Measurements from ENCODE around the gene NCK2.

The NCK2 gene

DNA sequence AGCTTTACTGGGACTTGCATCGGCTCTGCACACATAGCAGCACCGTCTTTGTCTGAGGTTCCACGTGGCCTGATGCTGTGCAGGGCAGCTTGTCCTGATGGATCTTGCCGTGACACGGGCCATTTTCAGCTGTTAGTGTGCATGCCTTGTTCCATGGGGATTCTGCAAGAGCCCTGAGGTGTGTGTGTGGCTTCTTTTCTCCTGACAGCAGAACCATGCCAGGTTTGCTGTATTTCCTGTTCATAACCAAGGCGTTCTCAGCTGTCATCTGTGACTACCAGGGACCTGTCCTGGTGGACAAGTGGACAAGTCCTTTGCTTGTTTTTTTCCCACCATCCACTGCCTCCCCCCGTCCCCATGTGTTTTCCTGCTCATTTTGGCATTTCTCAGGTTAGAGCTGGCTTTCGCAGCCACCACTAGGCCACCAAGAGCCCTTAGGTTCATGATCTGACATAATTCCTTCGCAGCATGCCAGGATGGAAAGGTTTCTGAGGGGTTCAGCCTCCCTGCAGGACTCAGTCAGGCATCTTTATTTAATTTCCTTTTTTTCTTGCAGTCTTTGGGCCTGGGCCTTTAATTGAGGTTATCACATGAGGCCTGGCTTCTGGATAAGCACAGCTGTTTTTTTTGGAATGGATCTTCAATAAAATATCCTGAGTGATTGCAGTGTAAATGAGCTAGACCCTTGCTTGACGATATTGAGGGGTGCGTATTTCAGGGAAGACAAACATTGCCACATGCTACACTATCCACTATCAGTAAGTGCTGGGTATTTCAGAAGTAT lies 139.4 kb downstream of the NCK2 start:
- in situ Hi-C loops (cut with MboI; ENCODE audit: low sequenced_read_pairs): loop anchor here (25.0 kb wide), 1 partner anchor 297 kb away; no protein-coding TSS in a partner anchor

DNA sequence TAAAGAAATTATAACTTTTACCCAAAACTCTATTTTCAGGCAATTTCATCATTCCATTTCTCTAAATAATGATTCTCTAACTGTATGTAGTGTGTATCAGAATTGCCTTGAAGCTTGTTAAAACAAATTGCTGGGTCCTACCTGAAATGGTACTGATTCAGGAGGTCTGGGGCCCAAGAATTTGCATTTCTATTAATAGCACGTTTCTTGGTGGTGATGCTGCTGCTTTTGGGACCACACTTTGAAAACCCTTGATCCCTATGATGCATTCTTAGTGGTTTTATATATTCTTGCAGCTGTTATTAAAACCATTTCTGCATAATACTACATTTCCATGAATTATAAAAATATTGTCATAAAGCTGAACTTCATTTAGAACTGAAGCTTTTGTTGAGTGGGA lies 140.7 kb downstream of the NCK2 start:
- in situ Hi-C loops (cut with MboI; ENCODE audit: low sequenced_read_pairs): loop anchor here (25.0 kb wide), 1 partner anchor 298 kb away; no protein-coding TSS in a partner anchor

DNA sequence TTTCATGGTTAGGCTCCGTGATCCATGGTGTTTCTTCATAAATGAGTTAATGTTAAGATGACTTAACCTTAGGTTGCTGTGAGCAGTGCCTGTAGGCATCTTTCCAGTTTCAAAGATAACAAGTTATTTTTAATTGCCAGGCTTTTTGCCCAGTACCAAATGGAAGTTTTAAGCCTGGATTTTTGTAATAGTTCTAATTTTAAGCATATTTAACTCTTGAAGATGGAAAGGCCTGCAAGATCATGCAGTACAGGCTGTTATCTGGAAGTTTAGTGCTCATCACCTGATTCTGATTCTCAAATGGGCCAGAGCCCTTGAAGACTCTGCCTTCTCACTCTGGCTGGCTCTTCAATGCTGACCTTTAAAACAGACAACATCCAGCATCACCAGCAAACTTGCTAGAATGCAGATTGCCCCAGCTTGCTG lies 141.3 kb downstream of the NCK2 start:
- in situ Hi-C loops (cut with MboI; ENCODE audit: low sequenced_read_pairs): loop anchor here (25.0 kb wide), 1 partner anchor 299 kb away; no protein-coding TSS in a partner anchor

DNA sequence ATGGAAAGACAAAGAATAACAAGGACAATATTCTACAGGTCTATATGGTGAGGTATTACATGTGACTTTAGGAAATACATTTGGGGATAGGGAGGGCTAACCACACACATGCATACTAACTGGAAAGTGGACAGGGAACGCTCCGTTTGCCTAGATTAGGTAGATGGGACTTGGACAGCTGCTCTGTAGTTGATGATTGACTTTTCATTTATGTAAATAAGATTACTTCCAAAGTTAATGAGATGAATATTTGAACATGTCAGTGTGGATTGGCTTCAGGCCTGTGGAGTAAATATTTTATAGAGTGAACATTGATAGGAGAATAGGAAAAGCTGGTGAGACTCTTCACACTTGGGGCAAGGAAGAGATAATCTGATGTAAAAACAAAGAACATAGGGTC lies 142.0 kb downstream of the NCK2 start:
- in situ Hi-C loops (cut with MboI; ENCODE audit: low sequenced_read_pairs): loop anchor here (25.0 kb wide), 1 partner anchor 299 kb away; no protein-coding TSS in a partner anchor

DNA sequence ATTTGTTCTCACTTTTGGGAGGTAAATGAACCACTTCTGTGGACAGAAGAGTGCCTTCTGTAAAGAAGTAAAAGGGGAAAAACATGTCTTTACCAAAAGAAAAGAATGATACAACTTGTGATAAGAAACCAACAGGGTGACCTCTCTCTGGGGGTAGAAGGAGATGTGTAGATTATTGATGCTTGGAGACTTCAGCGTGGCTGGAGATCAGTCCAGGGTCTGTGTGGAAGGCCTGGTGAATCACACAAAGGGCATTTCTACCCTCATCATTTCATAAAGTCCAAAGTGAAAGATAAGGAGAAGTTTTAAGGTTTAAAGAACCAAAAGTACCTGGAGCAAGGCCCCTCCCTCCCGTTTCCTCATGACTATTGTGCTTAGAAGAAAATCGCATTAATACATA lies 142.5 kb downstream of the NCK2 start:
- in situ Hi-C loops (cut with MboI; ENCODE audit: low sequenced_read_pairs): loop anchor here (25.0 kb wide), 1 partner anchor 300 kb away; no protein-coding TSS in a partner anchor

DNA sequence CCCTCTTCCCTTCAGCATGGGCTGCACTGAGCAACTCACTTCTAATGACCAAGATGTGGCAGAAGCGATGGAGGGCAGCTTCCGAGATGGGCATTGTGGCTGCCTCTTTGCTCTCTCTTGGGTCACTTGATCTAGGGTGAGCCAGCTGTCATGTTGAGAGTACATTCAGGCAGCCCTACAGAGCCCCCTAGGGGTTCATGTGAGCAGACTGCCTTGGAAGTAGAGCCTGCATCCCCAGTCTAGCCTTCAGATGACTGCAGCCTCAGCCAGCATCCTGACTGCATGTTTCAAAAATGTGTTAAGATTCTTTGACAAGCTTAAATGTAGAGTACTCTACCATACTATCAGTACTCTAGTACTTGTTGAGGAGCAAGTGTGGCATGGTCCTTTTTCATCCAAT lies 143.9 kb downstream of the NCK2 start:
- in situ Hi-C loops (cut with MboI; ENCODE audit: low sequenced_read_pairs): loop anchor here (25.0 kb wide), 1 partner anchor 301 kb away; no protein-coding TSS in a partner anchor

DNA sequence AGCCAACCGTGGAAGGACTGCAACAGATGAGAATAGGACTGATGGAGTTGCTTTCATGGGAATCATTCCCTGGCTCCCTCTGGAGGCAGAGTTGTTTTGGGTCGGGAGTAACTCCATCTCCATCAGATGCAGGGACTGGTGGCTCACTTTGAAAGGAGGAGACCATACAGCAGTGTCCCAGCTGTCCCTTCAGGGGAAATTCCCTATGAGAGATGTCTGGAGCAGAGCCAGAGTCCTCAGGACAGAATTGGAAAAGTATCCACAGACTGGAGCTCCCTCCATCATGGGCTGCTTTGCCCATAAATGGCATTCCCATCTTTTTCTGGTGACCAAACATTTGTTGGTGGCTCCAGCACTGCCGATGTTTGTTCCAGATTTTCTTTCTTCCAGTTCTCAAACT lies 144.3 kb downstream of the NCK2 start:
- in situ Hi-C loops (cut with MboI; ENCODE audit: low sequenced_read_pairs): loop anchor here (25.0 kb wide), 1 partner anchor 302 kb away; no protein-coding TSS in a partner anchor

DNA sequence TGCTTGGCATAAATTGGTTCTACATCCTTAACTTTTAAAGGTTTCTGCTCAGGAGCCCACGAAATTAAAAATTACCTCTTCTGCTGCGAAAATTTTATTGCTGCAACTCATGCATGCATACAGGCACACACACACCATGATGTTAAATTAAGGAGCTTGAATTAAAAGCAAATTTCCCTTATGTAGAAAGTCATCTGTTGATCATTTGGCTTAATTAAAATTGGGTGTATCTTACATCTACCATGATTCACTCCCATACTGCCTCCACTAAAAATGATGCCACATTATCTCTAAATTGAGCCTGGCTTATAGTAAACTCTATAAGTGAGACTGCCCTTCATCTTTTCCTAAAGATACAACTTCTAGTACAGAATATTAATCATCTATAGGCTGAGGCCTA lies 145.4 kb downstream of the NCK2 start:
- in situ Hi-C loops (cut with MboI; ENCODE audit: low sequenced_read_pairs): loop anchor here (25.0 kb wide), 1 partner anchor 303 kb away; no protein-coding TSS in a partner anchor

DNA sequence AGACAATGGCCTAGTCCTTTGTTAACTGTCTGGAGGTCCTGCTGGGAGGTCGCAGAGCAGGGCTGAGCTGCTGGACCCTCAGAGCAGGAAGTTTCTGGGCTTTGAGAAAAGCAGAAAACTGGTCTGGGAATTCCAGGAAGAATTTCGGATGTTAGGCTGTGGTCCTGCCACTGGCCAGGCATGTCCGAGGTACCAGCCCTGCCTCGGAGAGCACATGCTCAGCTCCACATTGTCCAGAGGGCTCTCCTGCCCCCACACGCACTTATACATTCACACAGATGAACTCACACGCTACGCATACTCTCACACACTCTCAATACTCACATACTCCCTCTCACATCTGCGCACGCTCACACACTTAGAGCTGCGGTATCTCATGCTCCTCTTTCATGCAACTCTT lies 146.1 kb downstream of the NCK2 start:
- in situ Hi-C loops (cut with MboI; ENCODE audit: low sequenced_read_pairs): loop anchor here (25.0 kb wide), 1 partner anchor 304 kb away; no protein-coding TSS in a partner anchor

DNA sequence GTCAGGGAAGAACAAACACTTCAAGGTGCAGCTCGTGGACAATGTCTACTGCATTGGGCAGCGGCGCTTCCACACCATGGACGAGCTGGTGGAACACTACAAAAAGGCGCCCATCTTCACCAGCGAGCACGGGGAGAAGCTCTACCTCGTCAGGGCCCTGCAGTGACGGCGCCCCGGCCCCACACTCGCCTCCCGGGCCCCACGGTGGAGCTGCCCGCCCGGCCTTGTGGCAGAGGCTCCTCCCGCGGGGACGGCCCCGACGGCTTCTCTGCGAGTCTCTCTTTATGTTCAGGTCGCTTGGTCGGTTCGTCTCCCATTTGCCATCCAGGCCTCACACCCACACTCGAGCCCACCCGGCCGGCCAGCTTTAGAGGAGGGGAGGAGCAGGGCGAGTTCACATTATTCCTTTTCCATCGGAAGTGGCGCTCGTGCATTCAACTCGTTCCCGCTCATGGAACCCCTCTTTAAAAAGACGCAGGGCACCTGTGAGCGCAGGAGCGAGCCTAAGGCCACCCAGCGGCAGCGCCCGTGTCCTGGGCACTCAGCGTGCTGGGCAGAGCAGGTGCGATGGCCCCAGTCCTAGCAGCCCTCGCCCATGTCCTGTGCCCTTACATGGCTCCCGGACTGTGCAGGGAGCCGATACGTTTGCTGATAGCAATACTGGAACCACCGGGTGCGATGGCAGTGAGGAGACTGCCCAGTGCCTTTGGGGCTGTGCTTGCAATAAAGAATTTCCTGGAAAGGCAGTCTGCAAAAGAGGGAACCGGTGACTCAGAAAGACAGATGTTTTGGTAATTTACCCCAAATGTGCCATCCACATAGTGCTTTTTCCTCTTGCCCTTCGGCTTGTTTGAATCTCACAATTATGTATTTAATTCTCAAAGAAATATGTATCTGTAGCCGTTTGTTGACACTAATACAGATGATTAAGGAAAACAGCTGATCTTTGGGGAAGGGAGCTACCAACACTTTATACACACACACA lies 148.6 kb downstream of the NCK2 start:
- in situ Hi-C loops (cut with MboI; ENCODE audit: low sequenced_read_pairs): loop anchor here (25.0 kb wide), 1 partner anchor 306 kb away; no protein-coding TSS in a partner anchor

DNA sequence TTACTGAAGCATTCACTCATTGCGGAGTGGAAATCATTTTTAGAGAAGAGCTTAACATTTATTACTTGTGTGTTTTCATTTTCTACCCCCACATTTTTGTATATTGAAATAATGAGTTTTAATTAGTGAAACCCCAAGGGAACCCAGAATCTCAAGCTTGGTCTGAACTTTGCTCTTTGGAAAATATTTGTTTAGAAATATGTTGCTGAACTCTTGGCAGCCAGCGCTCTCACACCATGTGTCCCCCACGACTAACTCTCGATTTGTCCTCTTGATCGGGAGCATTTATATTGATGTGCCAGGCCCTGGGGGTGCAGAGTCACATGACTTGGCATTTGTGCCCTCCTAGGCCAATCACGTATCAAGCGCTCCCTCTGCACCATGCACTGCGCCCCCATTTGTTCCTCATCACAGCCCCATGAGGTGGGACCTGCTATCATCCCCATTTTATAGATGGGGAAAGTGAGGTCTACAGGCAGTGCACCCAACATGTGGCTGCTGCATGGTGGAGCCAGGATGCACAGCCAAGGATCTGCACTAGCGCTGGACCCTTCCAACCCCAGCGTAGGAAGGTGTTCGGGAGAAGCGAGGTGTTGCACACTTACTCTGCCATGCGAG lies 149.7 kb downstream of the NCK2 start:
- in situ Hi-C loops (cut with MboI; ENCODE audit: low sequenced_read_pairs): loop anchor here (25.0 kb wide), 1 partner anchor 307 kb away; no protein-coding TSS in a partner anchor

DNA sequence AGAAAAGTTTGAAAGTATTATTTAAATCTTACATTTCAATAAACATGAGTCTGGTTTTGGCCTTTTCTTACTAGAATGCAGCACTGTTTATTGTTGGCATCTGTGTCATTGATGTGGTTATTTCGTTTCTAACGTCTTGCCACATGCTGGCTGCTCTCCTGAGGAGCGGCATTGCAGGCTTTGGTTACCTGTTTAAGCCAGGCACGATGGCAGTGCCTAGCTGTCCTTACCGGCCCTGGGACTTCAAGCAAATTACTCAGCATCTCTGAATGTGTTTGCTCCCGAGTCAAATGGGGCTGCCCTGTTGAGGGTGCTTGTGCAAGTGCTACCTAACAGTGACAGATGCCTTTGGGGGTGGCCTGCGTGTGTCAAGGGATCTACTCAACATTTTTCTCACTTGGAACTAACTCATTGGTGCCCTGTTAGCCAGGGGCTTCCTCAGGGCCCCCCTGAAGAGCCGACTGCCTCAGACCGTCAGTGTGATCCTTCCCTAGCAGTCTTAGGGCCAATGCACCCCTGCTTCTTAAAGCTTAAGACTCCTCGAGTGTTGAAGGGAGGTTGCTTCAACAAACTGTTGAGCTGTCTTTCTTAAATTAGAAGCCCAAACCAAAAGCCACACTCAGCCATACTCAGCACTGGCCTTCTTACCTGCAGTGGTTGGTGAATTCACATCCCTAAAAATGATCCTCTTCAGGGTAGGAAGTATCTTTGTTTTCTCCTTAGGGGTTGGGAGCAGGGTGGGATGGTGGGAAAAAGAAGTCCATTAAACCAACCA lies 151.5 kb downstream of the NCK2 start:
- in situ Hi-C loops (cut with MboI; ENCODE audit: low sequenced_read_pairs): loop anchor here (25.0 kb wide), 1 partner anchor 309 kb away; no protein-coding TSS in a partner anchor

DNA sequence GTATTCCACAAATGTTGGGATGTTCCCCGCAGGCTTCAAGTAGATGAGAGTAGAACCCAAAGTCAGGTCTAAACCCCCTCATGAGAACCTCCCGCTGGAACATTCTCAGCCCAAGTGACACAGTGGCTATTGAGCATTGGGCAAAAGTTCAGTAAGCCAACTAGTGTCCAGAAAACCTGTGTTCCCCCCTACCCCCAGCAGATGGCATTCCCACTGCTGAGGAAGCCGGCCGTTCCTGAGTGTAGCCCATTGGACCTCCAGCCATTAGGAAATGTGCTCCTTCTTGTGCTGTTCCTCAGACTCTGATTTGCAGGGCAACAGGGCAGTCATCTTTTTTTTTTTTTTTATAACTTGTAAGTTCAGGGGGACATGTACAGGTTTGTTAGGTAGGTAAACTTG lies 152.1 kb downstream of the NCK2 start:
- in situ Hi-C loops (cut with MboI; ENCODE audit: low sequenced_read_pairs): loop anchor here (25.0 kb wide), 1 partner anchor 309 kb away; no protein-coding TSS in a partner anchor

DNA sequence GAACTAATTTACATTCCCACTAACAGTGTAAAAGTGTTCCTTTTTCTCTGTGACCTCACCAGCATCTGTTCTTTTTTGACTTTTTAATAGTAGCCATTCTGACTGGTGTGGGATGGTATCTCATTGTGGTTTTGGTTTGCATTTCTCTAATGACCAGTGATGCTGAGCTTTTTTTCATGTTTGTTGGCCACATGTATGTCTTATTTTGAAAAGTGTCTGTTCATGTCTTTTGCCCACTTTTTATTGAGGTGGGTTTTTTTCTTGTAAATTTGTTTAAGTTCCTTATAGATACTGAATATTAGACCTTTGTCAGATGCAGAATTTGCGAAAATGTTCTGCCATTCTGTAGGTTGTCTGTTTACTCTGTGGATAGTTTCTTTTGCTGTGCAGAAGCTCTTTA lies 153.0 kb downstream of the NCK2 start:
- in situ Hi-C loops (cut with MboI; ENCODE audit: low sequenced_read_pairs): loop anchor here (25.0 kb wide), 1 partner anchor 310 kb away; no protein-coding TSS in a partner anchor

DNA sequence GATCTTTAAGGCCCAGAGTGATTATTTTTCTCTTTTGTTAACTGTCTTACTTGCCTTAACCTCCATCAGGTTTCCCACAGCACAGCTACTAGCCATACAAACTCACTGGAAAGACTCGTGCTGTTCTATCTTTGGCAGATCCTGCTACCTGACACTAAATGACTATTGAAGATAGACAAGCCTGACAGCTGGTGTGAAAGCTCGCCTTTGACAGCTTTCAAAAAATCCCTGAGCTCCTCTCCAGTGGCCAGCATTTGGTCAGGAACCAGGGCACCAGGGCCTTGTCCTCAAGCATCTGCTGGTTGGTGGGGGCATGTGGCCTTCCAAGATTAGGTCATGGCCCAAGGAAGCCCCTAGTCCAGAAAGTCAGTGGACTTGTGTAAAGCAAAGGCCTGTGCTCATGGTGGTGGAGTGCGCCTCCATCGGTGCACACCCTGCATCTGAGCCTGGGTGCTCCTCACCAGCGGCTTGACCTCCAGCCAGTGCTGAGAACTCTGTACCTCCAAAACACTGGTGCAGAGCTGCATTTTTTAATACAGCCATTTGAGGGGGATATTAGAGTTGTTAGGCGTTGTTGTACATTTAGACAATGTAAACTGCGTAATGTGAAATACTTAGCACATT lies 158.5 kb downstream of the NCK2 start:
- in situ Hi-C loops (cut with MboI; ENCODE audit: low sequenced_read_pairs): no loop called here

DNA sequence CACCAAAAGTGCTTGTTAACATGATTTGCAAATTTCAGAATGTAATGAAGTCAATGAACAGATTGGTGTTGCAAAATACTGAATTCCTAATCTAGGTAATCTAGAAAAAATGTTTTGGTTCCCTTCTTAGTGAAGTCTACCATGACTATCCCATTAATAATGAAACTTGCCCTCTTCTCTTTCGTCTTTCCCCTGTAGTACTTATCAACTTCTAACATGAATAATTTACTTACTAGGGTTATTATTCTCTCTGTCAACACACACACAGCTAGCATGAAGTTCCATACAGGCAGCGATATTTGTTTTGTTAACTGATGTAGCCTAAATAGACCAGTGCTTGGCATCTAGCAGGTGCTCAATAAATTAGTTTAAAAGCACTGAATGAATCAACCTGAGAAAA lies 160.2 kb downstream of the NCK2 start:
- in situ Hi-C loops (cut with MboI; ENCODE audit: low sequenced_read_pairs): no loop called here

DNA sequence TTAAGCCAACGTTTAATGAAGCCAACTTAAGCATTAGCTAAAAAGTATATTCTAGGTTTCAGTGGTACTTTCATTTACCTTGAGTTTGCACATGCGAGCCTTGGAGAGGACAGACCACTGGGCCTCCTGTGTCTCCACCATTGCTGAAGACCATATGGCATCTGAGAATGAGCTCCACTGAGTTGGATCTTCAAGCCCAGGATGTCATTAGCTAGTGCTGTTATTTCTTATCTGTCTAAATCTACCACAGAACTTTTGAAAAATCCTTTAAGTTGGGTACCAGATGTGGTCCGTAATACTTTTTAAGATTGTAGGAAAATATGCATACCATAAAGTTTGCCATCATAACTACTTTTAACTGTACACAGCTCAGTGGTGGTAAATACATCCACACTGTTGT lies 161.8 kb downstream of the NCK2 start:
- in situ Hi-C loops (cut with MboI; ENCODE audit: low sequenced_read_pairs): no loop called here

DNA sequence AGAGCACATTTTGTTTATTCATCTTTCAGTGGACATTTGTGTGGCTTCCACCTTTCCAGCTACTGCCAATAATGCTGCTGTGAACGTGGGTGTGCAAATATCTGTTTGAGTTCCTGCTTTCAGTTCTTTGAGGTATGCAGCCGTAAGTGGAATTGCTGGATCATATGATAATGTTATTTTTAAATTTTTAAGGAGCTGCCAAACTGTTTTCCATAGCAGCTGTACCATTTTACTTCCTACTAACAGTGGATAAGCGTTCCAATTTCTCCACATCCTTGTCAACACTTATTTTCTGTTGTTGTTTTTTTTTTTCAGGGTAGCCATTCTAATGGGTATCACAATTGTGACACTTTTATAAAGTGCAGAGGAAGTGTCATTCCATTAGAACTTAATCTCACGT lies 162.5 kb downstream of the NCK2 start:
- in situ Hi-C loops (cut with MboI; ENCODE audit: low sequenced_read_pairs): no loop called here

DNA sequence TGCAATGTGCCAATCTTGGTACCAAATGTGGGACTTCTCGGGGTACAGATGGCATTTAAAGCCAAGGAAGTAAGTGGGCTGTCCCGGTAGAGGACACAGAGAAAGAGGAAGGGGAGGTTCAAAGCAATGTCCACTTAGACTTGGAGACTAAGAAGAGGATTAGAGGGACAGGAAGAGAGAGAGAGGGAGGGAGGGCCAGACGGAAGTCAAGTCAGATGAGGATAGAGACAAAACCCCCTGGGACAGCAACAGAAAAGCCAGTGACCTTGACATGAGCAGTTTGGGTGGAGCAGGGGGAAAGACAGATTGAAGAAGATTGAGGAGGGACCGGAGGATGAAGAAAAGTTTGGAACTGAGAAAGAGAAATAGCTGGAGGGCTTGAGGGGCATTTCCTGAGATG lies 164.5 kb downstream of the NCK2 start:
- in situ Hi-C loops (cut with MboI; ENCODE audit: low sequenced_read_pairs): no loop called here

Data from HL-60/S4 treated with phorbol 12-myristate 13-acetate at 8.2 ng/mL for 4 days and 3 days (cell line).